ENCODE measurements around the gene SLITRK5. TPM values are rescaled to one million over a fixed set of nuclear protein-coding genes. Genes with fewer than 3 reads are reported as not detected.

The SLITRK5 gene
- total RNA-seq, 2 experiments from 2014 or later = under 0.01 to 0.03 TPM

- Histone ChIP-seq H3K4me3 (ENCODE audit: low read length) (no peak overlapping the region), H3K9me3 (ENCODE audit: control insufficient read depth in 1 of 2, insufficient read depth in 1 of 2, low read length in 2 of 2) (no peaks in the 10 kb centered on the region), H3K36me3 (ENCODE audit: insufficient read depth, low read length) (no peaks in the 10 kb centered on the region), H3K27ac (ENCODE audit: low read depth in 1 of 2, low read length in 2 of 2) (no peak overlapping the region), H3K4me1 (ENCODE audit: insufficient read depth, low read length) (no peaks in the 10 kb centered on the region), H3K27me3 (ENCODE audit: control insufficient read depth in 1 of 2, insufficient read depth in 2 of 2, low read length in 2 of 2) (no peaks in the 10 kb centered on the region)
- no peaks in the 10 kb centered on the region for H3K36me3 Mint-ChIP-seq (ENCODE audit: low read depth)
- intact Hi-C loops (cut with DNase I, micrococcal nuclease) = no loop called here
- H3K4me3 Mint-ChIP-seq = no peak overlapping the region
- no peak for DNase-seq
- ChIA-PET POLR2A (no interaction called here), CTCF (no interaction called here)
- no peak for ATAC-seq (ENCODE audit: poor library complexity)
- TF ChIP-seq CTCF (IDR thresholded peaks at IDR 0.05) = no peak
- no peaks in the 10 kb centered on the region for H3K9me3 Mint-ChIP-seq
- no peak overlapping the region for H3K27ac Mint-ChIP-seq
- no peaks in the 10 kb centered on the region for H3K4me1 Mint-ChIP-seq (ENCODE audit: low read depth)
- H3K27me3 Mint-ChIP-seq = no peaks in the 10 kb centered on the region
Measured at GRCh38 chr13:87709947-87710346, 38.8 kb downstream of the SLITRK5 start.

- TF ChIP-seq CTCF (IDR thresholded peaks at IDR 0.05) = no peak
- ATAC-seq (ENCODE audit: poor library complexity) (no peak), DNase-seq (no peak)
- Histone ChIP-seq H3K4me3 (ENCODE audit: low read length) (no peak overlapping the region), H3K27ac (ENCODE audit: low read depth in 1 of 2, low read length in 2 of 2) (no peak overlapping the region), H3K4me1 (ENCODE audit: insufficient read depth, low read length) (no peaks in the 10 kb centered on the region), H3K36me3 (ENCODE audit: insufficient read depth, low read length) (no peaks in the 10 kb centered on the region), H3K9me3 (ENCODE audit: control insufficient read depth in 1 of 2, insufficient read depth in 1 of 2, low read length in 2 of 2) (no peaks in the 10 kb centered on the region), H3K27me3 (ENCODE audit: control insufficient read depth in 1 of 2, insufficient read depth in 2 of 2, low read length in 2 of 2) (no peaks in the 10 kb centered on the region)
- Mint-ChIP-seq H3K27me3 (no peaks in the 10 kb centered on the region), H3K27ac (no peak overlapping the region), H3K4me1 (ENCODE audit: low read depth) (no peaks in the 10 kb centered on the region), H3K4me3 (no peak overlapping the region), H3K9me3 (no peaks in the 10 kb centered on the region), H3K36me3 (ENCODE audit: low read depth) (no peaks in the 10 kb centered on the region)
- ChIA-PET POLR2A (no interaction called here), CTCF (no interaction called here)
- intact Hi-C loops (cut with DNase I, micrococcal nuclease) = no loop called here
Measured at GRCh38 chr13:87712012-87712411, 40.8 kb downstream of the SLITRK5 start.
